GM18519 (cell line): ENCODE data around the gene SAP130.

Experiments
- ATAC-seq: cut with Tn5 transposase; IDR thresholded peaks from one replicate; pipeline ENCODE4 v1.9.1; 2021; ENCODE audit warnings: mild to moderate bottlenecking, moderate library complexity; ENCODE audit not compliant: unreplicated experiment, low FRiP score

Gene SAP130

DNA sequence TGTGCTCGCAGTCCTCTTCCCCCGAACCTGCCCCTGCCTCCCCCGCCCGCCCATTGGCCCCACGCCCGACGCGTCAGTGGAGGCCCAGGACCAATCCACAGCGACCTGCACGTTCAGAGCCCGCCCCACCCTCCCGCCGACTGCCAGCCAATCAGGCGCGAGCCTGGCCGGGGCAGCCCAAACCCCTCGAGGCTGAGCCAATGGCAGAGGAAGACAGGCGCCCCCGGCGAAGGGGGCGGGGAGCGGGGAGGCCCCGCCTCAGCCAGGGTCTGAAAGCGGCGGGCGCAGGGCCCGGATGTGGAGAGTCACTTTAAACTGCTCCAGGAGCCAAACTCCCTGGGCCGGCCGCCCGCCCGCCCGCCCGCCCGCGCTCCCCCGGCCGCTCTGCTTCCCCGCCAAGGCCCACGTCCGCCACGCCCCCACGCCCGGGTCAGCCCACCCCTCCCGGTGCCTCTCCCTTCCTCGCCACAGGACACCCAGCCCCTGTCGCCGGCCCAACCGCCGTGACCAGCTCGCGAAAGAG lies 520 bp downstream of the SAP130 start:
- ATAC-seq: peak; percentile 78

DNA sequence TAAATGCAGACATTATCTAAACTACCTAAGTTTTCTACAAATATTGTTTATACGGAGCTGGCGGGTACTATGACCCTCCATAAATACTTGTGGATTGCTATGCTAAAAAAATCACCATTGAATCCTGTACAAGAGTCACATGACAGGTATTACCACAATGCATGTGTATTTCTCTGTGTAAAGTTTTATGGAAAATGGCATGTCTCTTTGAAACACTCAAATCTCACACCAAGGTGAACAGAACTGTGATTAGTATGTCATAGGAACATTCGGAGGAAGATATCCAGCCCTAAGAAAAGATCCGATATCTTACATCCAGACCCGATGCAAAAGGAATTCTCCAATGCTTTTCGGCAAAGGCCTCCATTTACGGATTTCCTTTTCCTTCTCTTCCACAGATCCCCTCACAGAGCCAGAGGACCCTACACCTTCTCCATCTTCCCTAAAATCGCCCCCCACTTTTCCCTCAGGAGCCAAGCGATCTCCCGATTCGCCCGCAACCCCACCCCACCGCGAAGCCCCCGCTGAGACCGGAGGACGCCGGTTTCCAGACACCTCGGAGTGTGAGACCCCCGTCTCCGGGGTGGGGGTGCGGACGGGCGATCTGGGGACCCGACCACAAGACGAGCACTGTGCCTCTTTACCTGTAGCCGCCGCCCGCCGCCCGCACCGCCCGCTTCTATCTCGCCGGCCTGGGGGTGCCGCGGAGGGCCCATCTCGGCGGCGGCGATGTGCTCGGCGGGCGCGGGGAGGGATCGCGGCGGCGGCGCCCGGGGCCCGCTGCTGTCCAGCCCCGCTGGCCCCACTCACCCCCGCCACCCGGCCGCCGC lies 1.2 kb downstream of the SAP130 start:
- no peak for ATAC-seq

DNA sequence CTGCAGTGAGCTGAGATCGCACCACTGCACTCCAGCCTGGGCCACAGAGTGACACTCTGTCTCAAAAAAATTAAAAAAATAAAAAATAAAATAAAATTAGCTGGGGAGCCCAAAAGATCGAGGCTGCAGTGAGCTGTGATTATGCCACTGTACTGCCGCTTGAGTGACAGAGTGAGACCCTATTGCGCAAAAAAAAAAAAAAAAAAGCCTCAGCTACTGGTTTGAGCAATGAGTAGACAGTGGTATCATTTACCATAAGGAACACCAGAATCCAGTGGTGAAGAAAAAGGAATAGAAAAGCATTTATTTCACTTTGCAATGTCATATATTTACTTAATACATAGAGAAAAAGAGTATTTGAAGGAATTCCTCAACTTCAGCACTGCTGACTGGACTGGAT lies 3.0 kb downstream of the SAP130 start:
- no peak for ATAC-seq

DNA sequence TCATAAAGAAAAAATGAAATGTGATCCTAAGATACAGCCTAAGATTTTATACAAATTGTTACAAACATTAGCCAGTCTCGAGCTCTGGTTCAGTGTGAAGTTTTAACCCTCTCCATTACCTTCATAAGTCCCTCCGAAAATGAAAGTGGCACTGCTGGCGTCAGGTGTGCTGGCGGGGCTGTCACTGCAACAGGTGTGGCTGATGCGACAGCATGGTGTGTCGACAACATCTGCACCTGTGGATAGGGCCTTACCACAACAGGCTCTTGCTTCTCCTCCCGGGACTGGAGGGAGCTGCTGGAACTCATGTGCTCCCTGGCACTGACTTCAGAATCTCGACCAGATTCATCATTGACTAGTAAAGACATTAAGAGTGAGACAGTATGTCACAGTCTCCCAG lies 10.3 kb downstream of the SAP130 start:
- no peak for ATAC-seq

DNA sequence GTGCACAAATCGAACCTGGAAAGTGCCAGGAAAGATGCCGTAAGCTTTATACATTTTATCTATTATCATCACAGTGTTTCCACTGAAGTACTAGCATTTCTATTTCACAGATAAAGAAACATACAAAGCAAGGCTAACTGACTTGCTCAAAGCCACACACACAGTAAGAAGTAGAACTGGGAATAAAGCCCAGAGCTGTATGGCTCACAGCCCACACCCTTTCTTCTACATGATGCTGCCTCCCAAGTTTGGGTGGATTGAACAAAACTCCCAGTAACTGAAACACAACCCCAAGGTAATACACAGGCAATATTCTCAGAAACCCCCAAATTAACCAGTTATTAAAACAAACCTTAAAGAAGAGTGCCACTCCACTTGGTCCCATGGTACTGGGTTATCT lies 11.2 kb downstream of the SAP130 start:
- no peak for ATAC-seq

DNA sequence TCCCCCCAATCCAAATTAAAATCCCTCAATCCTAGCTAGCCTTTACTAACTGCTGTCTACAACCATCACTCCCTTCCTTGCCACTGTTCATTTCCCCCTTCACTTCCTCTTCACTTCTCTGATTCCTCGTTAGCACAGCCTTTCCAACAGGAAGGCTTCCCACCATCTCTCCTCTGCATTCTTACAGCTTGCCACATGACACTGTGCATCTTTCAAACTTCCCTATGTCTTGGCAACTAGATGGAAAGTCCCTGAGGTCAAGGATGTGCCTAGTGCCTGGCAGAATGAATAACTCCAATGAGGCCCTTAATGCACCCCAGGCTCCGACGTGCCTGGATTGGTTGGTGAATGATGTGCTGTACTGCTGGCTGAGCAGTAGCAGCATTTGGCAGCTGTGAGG lies 15.2 kb downstream of the SAP130 start:
- no peak for ATAC-seq

DNA sequence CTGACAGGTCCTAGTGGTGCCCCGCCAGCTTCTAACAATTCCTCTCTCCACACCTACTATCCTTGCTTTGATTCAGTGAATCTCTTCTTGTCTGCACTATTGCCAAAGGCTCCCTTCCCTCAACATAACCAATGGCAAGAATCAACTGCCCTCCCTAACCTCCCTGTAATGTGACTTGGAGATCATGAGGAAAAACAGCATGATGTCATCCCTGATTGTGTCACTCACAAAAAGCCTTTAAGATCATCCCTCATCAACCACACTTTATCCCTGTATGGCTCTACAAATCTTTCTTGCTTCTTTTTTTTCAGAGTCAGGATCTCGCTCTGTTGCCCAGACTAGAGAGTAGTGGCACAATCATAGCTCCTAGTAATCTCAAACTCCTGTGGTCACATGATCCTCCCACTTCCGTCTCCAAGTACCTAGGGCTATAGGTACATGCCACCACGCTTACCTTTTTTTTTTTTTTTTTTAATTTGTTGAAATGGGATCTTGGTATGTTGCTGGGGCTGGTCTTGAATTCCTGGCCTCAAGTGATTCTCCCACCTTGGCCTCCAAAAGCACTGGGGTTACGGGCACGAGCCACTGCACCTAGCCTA lies 19.7 kb downstream of the SAP130 start:
- no peak for ATAC-seq

DNA sequence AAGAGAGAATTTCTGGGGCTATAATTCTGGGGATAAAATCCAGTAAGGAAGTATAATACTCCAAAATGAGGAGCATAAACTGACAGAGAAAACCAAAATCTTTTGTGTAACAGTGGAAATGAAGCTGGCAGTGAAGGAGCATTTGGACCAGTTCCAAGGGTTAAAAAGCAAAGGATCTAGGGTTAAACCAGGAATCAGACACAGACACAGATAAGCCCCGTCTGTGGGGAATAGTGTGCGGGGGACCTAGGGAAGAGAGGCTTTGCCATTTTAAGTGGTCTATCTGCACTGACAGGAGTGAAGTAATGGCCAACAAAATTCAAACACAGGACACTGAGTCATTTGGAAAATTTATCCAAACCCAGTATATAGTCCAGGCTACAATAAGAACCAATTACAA lies 23.4 kb downstream of the SAP130 start:
- ATAC-seq: no peak

DNA sequence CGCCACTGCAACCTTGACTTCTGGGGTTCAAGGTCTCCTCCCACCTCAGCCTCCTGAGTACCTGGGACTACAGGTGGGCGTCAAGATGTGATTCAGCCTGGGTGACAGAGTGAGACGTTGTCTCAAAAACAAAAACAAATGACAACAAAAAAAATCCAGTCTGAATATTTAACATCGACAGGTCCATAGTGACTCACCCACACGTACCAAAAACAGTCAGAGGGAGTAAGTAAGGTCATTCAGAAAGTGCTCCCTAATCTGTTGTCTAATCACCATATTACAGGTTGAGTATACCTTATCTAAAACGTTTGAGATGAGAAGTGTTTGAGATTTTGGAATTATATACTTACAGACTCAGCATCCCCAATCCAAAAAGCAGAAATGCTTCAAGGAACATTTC lies 24.4 kb downstream of the SAP130 start:
- no peak for ATAC-seq

DNA sequence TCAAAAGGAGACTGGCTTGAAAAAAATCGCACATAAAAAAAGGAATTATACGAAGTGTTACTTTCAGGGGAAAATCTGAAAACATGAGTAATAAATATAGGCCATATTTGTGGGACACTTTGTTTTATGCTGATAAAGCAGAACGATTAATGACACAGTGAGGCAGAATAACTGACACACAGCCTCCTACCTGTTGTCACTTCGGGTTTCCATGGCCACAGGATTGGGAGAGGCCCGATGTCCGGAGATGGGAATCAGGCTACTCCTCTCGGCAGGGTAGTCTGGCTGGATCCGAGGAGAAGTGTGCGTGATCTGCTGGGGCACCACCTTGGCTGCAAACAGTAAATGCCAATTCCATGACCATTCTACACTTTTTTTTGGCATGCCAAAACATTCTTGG lies 31.7 kb downstream of the SAP130 start:
- ATAC-seq: no peak

DNA sequence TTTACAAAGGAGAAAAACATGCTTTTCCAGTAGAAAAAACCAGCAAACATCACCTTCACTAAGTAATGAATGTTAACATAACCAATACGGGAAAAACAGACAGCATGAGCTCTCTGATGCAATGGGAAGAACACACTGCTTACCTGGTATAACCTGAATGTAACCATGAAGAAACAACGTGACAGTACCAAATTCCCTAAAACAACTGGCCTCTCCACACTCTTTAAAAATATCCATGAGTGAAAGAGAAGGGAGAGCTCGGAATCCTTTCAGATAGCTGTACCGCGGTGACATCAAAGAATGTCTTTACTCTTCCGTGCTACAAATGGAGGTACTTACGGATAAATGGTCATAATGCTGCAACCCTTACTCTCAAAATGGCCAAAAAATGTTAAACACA lies 32.1 kb downstream of the SAP130 start:
- no peak for ATAC-seq

DNA sequence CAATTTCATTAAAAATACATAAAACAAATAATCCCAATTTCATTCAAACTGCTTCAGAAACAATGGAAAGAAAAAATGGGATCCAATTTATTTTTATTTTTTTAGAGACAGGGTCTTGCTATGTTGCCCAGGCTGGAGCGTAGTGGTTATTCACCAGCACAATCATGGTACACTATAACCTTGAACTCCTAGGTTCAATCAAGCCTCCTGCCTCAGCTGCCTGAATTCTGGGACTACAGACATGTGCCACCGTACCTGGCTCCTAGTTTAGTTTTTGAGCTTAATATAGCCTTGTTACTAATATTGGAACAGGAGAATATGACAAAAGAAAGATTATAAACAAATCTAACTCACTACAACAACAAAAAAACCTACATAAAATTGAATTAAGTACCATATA lies 34.2 kb downstream of the SAP130 start:
- no peak for ATAC-seq

DNA sequence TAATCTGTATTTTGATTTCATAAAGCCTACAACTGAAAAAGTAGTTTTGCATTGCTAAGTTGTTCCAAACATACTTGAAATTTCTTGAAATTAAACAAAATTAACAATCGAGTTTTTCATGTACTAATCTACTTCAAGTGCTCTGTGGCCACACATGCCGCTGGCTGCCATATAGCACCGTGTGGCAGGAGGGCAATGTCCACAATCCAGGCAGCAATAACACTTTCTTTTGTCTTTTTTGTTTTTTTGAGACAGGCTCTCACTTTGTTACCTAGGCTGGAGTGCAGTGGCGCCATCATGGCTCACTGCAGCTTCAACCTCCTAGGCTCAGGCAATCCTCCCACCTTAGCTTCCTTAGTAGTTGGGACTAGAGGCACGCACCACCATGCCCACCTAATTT lies 36.1 kb downstream of the SAP130 start:
- no peak for ATAC-seq

DNA sequence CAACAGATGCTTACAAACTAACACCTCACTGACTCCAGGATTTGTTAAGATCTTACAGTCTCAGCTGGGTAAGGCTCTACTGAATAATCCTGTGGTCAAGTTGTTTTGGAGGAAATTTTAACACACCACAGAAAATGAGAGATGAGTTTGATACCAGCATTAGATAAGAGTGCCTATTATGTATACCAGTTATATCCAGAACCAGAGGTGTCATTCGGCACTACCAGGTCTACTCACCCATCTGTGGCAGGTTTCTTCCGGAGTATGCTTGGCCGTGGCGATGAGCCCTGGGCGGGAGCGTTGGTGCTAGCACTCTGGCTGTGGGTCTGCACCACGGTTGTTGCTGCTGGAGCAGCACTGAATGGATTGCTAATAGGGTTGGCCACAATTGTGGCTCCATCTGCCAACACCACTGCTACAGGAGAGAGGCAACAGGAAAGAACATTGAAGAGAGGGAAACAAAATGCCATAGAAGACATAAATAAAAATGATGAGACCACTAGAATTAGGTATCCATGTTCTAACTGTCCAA lies 41.2 kb downstream of the SAP130 start:
- ATAC-seq: no peak

DNA sequence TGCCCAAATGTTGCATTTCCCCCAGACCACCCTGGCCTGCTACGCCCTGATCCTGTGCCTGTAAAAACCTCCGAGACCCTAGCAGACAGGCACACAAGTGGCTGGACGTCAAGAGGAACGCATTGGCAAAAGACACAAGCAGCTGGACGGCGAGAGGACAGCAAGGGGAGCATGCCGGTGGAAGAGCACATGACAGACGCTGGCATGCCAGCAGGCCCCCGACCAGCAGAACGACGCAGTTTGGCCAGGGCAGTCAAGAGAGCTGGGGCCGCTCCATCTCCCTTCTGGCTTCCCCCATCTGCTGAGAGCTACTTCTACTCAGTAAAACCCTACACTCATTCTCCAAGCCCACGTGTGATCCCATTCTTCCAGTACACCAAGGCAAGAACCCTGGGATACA lies 42.1 kb downstream of the SAP130 start:
- no peak for ATAC-seq

DNA sequence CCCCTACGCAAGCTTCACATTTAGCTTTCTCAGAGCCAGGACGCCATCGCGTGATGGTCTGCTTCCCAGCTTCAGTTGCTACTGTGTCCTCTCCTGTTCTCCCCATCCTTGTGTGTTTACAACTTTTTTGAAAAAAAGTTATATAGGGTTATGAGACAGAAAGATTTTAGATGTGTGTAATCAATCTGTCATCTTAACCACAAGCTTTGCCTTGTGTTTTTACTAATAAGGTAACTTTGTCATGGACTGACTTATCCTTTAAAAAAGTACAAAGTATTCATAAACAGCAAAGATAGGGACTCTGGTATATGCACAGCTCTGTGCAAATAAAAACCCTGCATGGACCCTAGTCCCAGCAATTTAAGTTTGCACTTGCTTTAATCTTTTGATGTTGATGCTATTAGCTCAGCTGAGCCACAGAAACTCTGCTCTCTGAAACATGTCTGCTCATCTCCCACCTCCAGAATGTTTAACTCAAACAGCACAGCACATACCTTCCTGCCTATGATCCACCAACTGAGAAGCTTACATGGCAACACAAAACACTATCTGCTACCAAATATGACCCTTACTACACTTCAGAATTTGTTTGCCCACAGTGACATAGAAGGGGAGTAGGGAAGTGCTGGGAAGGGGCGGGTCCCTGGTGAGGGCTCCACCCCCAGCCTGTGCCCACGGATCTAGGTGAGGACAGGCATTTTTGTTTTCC lies 42.7 kb downstream of the SAP130 start:
- no peak for ATAC-seq

DNA sequence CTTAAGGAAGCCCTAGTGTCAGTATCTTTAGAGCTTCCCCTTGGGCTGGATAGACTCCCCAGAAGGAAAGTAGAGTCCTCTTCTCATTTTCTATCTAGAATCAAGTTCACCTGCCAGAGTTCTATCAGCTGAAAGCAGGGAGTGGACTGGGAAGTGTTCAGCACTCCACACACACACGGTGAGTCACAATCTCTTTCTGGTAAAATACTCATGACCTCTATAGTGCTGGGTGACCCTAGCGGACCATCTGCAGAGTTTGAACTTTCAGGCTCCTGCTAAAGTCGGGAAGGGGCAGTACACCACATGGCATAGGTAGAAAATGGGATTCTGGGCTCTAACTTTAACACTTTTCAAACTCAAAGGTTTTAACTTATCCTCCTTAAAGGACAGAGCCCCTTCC lies 43.3 kb downstream of the SAP130 start:
- no peak for ATAC-seq

DNA sequence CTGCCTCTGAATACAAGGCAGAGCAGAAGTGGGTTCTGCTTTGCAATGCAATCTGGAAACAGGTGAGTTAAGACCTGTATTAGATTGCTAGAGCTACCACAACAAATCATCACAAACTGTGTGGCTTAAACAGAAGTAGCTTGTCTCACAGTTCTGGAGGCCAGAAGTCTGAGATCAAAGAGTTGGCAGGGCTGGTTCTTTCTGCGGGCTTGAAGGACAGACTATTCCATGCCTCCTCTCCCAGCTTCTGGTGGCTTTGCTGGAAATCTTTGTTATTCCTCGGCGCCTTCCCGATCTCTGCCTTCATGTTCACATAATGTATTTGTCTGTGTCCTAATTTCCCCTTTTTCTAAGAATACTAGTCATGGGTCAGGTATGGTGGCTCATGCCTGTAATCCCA lies 58.4 kb downstream of the SAP130 start:
- ATAC-seq: no peak

DNA sequence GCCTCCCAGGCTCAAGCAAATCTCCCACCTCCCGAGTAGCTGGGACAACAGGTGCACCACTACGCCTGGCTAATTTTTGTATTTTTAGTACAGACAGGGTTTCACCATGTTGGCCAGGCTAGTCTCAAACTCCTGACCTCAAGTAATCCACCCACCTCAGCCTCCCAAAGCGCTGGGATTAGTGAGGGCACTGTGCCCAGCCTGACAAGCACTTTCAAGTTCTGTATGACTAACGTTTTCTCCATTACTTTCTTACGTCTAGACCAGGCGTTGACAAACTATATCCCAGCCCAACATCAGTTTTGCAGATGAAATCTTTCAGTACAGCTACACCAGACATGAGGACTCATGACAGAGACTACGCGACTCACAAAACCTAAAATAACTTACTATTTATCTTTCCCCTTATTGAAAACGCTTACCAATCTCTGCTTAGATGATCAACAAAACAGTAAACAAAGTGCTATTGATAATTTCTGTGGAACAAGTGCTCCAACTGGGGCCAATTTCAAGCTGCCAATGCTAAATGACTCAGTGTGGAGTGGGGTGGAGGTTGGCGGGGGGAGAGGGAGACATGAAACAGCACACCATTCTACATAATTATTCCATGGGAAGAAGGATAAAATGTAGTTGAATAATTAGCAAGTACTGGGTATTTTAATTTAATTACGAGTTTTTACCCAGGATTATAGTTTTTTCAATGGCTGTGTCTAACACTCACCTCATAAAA lies 59.1 kb downstream of the SAP130 start:
- ATAC-seq: no peak

DNA sequence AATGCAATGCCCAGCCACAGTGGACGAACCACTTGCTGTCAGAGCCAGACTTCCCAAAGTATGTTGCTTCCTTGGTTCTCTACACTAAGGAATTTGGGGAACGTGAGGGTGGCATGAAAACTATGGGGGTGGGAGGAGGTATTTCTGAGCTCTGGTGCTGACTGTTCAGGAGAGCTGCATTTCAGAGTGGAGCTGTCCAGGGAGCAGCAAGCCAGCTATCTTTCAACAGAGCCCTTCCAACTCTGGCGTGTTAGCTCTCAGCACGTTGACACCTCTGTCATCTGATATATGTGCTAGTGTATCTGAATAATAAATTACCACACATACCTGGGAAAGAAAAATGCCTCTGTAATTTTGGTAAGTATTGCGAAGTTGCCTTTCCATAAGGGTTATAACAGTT lies 66.1 kb downstream of the SAP130 start:
- no peak for ATAC-seq

DNA sequence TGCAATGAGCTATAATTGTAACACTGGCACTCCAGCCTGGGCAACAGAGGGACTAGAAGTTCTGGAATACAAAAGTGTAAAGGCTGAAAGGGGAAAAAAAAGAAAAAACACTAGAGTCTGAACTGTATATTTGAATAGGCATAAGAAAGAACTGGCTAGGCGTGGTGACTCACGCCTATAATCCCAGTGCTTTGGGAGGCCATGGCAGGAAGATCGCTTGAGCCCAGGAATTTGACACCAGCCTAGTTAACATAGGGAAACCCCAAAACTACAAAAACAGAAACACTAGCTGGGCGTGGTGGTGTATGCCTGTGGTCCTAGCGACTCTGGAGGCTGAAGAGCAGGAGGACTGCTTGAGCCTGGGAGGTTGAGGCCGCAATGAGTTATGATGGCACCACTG lies 70.6 kb downstream of the SAP130 start:
- ATAC-seq: no peak
